LHCN-M2 (cell line): Measurements from ENCODE around the gene TSPAN13. TPM values are rescaled to one million over a fixed set of nuclear protein-coding genes. Genes with fewer than 3 reads are reported as not detected.

ENCODE experiments used
- DNase-seq: peaks from one replicate; pipeline ENCODE4 v3.0.0-alpha.2; 2012; ENCODE audit warnings: low read depth
- total RNA-seq: library from RNA; depleted of rRNA; stranded (reverse); fragments of >200 nt; gene quantifications from 2 replicates; pipeline ENCODE4 v1.2.3, GENCODE V29; 2014

TSPAN13 gene
- total RNA-seq, 1 experiment from 2014 or later = 0.34 TPM

- no peak for DNase-seq
These were observed 21.4 kb downstream of the TSPAN13 start for GRCh38 chr7:16774986-16775385.

- DNase-seq = no peak
These were observed 22.5 kb downstream of the TSPAN13 start for GRCh38 chr7:16776053-16776452.

- no peak for DNase-seq
These were observed 24.9 kb downstream of the TSPAN13 start for GRCh38 chr7:16778476-16778875.

- no peak for DNase-seq
These were observed 25.5 kb downstream of the TSPAN13 start for GRCh38 chr7:16779051-16779450.

- DNase-seq = no peak
These were observed 27.0 kb downstream of the TSPAN13 start for GRCh38 chr7:16780596-16780995.

- DNase-seq = no peak
These were observed 31.8 kb downstream of the TSPAN13 start for GRCh38 chr7:16785321-16785720.

GRCh38 chr7:16785846-16786245 is 32.3 kb downstream of the TSPAN13 start:
- no peak for DNase-seq

- no peak for DNase-seq
These were observed 32.7 kb downstream of the TSPAN13 start for GRCh38 chr7:16786257-16786656.

GRCh38 chr7:16787127-16787526 is 33.6 kb downstream of the TSPAN13 start:
- no peak for DNase-seq

GRCh38 chr7:16791071-16791470 is 37.5 kb downstream of the TSPAN13 start:
- DNase-seq = no peak

GRCh38 chr7:16791905-16792698 is 38.5 kb downstream of the TSPAN13 start:
- DNase-seq = no peak

- peak; percentile 34 for DNase-seq
These were observed 41.4 kb downstream of the TSPAN13 start for GRCh38 chr7:16794986-16795385.

GRCh38 chr7:16795624-16796023 is 42.1 kb downstream of the TSPAN13 start:
- no peak for DNase-seq

GRCh38 chr7:16801111-16801542 is 47.6 kb downstream of the TSPAN13 start:
- DNase-seq = peak; percentile 77

- no peak for DNase-seq
These were observed 48.0 kb downstream of the TSPAN13 start for GRCh38 chr7:16801579-16801978.

- DNase-seq = no peak
These were observed 49.6 kb downstream of the TSPAN13 start for GRCh38 chr7:16803125-16803524.

GRCh38 chr7:16803881-16804673 is 50.5 kb downstream of the TSPAN13 start:
- DNase-seq = no peak

GRCh38 chr7:16804674-16805439 is 51.3 kb downstream of the TSPAN13 start, which contains the start of gene AGR2:
Gene AGR2, minus strand, starts transcription at chr7:16804999. Its CDS starts 3,203 bp downstream, at chr7:16801796.
- no peak for DNase-seq

- no peak for DNase-seq
These were observed 51.9 kb downstream of the TSPAN13 start for GRCh38 chr7:16805441-16805840.

GRCh38 chr7:16810112-16810511 is 56.6 kb downstream of the TSPAN13 start:
- DNase-seq = no peak

GRCh38 chr7:16810573-16810972 is 57.0 kb downstream of the TSPAN13 start:
- no peak for DNase-seq

- DNase-seq = peak; percentile 66
These were observed 58.0 kb downstream of the TSPAN13 start for GRCh38 chr7:16811551-16811950.
